Stimulated activated CD8-positive, alpha-beta memory T cell treated with anti-CD3 and anti-CD28 coated beads, Interleukin-4, amount 100 ng/mL, for 48 hours (primary cell): ENCODE results near the gene LRRC36.
A peak's percentile ranks its signal among the peaks of the same experiment; 100 is the strongest.

Experiments used
- DNase-seq: peaks from one replicate; pipeline ENCODE4 v3.0.0-alpha.2; 2020

LRRC36 gene

GRCh38 chr16:67326472-67327309 is at the start of gene LRRC36, which contains the start of gene KCTD19:
Gene LRRC36 (plus strand): TSS chr16:67326815. CDS start chr16:67326863, 48 bp downstream.
Gene KCTD19 (minus strand): TSS chr16:67326741. CDS start chr16:67326707, 34 bp downstream.
- peak; percentile 92 for DNase-seq

- peak; percentile 54 for DNase-seq
Observed at GRCh38 chr16:67277294-67277998, 49.2 kb upstream of the LRRC36 start.

GRCh38 chr16:67277999-67278772 is 48.4 kb upstream of the LRRC36 start:
- DNase-seq, result no peak

GRCh38 chr16:67278773-67279295 is 47.8 kb upstream of the LRRC36 start:
- peak; percentile 72 for DNase-seq

GRCh38 chr16:67279296-67280089 is 47.1 kb upstream of the LRRC36 start, which contains the start of gene PLEKHG4:
Gene PLEKHG4 (plus strand): TSS chr16:67279532. CDS start chr16:67280045, 513 bp downstream.
- DNase-seq, result peak; percentile 87

GRCh38 chr16:67280090-67281015 is 46.3 kb upstream of the LRRC36 start:
- no peak for DNase-seq

- no peak for DNase-seq
Observed at GRCh38 chr16:67281536-67282446, 44.8 kb upstream of the LRRC36 start.

- no peak for DNase-seq
Observed at GRCh38 chr16:67282447-67282805, 44.2 kb upstream of the LRRC36 start.

GRCh38 chr16:67283039-67283825 is 43.4 kb upstream of the LRRC36 start:
- no peak for DNase-seq

- DNase-seq, result no peak
Observed at GRCh38 chr16:67283826-67284555, 42.6 kb upstream of the LRRC36 start.

GRCh38 chr16:67284699-67285646 is 41.6 kb upstream of the LRRC36 start:
- no peak for DNase-seq

GRCh38 chr16:67286441-67287235 is 40.0 kb upstream of the LRRC36 start:
- DNase-seq, result no peak

GRCh38 chr16:67287960-67288359 is 38.7 kb upstream of the LRRC36 start:
- DNase-seq, result no peak

GRCh38 chr16:67291461-67291860 is 35.2 kb upstream of the LRRC36 start:
- no peak for DNase-seq

GRCh38 chr16:67294171-67294757 is 32.4 kb upstream of the LRRC36 start:
- no peak for DNase-seq

GRCh38 chr16:67294938-67295361 is 31.7 kb upstream of the LRRC36 start:
- no peak for DNase-seq
